T1000 (cell line): ENCODE results near the gene PPP1R2C.
A peak's percentile ranks its signal among the peaks of the same experiment; 100 is the strongest.

Experiments
- DNase-seq: peaks from one replicate; lab custom pipeline; 2025; ENCODE audit warnings: mixed read lengths; lab: John Stamatoyannopoulos, UW

Gene PPP1R2C

DNA sequence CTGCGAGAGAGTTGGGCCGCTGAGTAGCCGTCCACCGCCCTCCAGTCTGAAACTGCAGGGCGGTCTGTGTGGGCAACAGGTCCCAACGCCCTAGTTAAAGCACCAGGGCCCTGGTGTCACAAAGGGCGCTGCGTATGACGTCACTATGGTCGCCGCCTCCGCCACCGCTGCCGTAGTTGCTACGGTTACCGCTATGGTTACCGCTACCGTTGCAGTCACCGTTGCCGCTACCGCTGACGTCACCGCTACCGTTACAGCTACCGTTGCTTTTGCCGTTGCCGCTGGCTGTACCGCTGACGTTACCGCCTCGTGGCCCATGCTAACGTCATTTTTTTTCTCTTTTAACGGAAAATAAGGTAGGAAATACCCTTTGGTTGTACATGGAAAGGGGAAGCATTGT lies at the start of gene PPP1R2C:
TSS of gene PPP1R2C (minus strand) at position 68 of the 400 bp plus-strand sequence. CDS start 84 bp downstream, outside the sequence.
- DNase-seq, result no peak

DNA sequence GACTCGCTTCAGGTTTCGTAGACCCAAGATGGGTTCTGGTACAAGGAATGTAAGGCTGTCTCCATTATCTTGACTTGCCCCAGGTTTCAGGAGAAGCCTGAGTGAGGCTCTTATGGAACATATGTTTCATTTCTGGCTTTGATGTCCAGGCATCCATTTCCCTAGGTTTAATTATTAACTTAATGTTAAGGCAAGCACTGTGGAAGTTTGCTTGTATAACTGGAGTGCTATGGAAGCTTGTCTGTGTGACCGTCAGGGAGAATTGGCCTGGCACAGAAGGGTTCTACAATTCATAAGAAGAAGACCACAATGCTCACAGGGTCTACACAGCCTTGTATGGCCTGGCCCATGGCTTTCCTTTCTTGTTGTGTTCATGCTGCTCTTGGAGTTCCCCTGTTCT lies 47.2 kb upstream of the PPP1R2C start:
- no peak for DNase-seq

GRCh38 chrX:42824541-42824940 lies 46.6 kb upstream of the PPP1R2C start:
- DNase-seq, result no peak

DNA sequence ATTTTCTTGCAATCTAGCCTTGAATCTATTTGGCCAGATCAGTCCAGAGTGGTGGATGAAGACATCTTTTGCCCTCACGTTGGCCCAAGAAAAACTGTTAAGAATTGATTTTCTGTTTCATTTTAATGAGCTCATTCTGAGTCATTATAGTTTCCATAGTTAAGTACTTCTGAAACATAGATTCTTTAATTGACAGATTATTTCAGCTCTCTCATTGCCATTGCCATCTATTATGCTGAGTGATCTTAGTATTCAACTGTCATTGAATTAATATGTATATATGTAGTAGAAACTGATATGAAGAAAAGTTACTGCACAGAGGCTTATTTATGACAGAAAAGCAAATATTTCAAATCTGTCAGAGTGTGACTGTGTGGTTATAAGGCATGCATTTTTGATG lies 45.5 kb upstream of the PPP1R2C start:
- no peak for DNase-seq

- DNase-seq, result no peak
Observed at GRCh38 chrX:42821803-42822443, 44.0 kb upstream of the PPP1R2C start.

DNA sequence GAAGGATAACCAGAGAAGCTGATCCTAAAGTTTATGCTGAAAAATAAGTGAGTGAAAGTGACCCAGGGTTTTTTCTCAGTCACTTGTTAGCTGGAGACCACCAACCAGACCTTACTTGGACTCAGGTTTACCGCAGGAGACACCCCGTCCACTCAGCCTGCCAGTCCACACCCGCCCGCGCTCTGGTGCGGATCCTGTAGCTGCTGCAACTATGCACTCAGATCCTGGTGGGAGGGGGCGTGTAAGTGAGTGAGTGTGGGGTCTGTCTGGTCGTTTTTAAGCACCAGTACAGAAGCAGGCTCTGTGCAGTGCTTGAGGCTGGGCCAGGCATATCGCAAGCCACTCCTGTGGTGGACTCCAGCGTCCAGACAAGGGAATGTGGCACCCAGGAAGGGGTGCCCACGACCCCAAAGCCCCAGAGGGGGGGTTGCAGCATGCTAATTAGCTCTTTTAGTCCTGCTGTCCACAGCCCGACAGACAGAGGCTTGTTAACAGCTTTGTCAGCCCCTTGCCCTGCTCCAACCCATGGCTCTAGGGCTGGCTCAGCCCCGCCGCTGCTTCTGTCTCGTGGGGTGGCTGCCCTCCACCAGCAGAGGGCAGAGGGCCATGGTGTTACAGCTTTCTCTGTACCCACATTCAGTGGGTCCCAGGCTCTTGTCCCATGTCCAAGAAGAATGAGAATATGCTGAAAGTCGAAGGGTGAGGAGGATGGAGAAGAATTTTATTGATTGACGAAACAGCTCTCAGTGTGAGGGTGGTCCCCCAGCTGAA lies 40.4 kb upstream of the PPP1R2C start:
- DNase-seq, result no peak

- DNase-seq, result no peak
Observed at GRCh38 chrX:42809569-42809968, 31.6 kb upstream of the PPP1R2C start.

DNA sequence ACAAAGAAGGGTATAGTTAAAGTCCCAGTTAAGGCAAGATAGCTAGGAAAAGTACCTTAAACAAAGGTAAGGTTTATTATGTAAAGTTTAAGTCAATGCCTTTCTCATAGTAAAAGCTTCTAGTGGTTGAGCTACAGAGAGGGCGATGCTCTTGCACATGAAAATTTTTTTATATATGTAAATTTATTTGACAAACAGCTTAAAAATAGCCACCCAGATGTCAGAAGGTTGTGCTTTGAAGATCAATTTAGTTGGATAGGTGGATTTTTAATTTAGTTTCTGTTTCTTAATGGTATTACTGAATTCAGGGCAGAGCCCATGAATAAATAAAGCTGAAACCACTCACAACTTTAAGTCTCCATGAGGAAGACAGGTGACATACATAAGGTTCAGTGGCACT lies 29.4 kb upstream of the PPP1R2C start:
- DNase-seq, result no peak

DNA sequence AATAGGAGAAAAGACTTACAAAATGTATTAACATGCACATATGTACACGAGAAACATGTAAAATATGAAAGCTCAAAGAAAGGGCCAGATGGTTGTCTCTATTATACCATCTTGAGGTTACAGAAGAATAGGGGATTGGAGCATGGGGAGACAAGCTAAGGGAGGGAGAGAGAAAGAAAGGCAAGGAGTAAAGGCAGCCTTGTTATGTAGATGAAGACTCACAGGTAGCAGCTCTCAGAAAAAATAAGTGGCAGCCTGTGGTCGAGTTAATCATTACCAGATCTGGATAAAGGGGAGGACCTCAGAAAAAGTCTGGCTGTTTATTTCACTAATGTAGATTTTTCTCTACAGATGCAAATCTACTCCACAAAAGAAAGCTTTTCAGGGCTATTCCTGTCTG lies 26.6 kb upstream of the PPP1R2C start:
- no peak for DNase-seq

DNA sequence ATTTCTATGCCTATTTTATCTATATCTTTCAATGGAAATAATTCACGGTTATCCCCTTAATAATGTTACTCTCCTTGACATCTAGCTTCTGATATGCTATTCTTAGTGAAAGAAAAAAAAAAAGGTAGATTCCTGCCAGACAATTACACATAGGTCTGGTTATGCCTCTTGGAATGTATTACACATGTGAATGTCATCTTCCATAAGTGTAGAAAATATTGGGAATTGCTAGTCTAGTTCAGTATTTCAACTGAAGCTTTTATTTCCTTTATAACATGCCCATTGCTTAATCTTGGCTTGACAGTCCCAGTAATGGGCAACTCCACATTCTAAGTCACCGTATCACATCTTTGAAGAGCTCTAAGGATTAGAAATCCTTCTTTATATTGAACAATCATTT lies 25.4 kb upstream of the PPP1R2C start:
- no peak for DNase-seq

GRCh38 chrX:42797651-42798269 lies 19.8 kb upstream of the PPP1R2C start:
- DNase-seq, result no peak

DNA sequence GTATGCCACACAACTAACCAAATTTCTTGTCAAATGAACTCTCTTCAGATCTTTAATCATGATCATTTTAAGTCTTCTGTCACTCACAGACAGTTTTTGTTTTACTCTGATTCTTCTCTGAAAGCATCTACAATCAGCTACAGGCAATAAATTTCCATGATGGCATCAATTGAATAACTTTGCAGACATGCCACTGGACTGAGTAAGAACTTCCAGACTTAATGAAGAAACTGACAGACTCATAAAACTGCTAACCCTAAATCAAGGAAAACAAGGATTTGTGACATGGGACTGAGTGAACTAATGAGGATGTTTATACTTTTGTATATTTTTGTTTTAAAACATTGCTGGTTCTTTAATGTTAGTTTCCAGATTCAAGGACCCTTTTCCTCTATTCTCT lies 5.5 kb upstream of the PPP1R2C start:
- DNase-seq, result no peak

- DNase-seq, result no peak
Observed at GRCh38 chrX:42776195-42776594, 1.8 kb downstream of the PPP1R2C start.

DNA sequence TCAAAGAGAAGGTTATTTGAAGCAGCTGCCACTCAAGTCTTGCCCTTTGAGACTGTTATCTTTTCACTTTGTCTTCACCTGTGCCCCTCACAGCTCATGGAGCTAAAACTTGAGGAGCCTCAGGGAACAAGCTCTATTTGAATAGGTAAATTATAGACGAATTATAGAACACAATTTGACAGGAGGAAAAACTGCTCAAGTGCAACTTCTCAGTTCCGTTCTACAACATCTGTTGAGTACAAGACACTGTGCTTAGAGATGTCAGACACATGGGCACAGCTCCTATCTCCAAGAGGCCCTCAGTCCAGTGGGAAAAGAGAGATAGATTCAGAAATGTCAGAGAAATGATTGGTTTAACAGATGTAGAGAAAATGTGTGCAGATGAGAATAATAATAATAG lies 5.1 kb downstream of the PPP1R2C start:
- DNase-seq, result no peak

- no peak for DNase-seq
Observed at GRCh38 chrX:42771506-42772335, 6.2 kb downstream of the PPP1R2C start.

DNA sequence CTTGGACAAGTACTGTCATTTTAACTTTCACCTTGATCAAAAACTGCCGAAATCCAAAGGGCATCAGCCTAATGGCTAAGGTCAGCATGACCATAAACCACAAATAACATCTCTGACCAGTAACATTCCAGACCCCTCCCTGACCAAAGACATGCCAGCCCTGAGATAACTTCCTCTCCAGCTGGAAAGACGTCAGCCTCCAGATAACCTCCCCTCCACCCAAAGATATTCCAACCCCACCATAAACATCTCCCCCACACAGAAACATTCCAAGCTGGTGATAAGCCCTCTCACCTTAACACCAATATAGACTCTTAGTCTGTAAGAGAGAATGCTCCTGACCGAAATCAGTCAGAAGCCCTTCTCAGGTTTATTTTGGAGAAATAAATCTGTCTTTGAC lies 7.4 kb downstream of the PPP1R2C start:
- no peak for DNase-seq

DNA sequence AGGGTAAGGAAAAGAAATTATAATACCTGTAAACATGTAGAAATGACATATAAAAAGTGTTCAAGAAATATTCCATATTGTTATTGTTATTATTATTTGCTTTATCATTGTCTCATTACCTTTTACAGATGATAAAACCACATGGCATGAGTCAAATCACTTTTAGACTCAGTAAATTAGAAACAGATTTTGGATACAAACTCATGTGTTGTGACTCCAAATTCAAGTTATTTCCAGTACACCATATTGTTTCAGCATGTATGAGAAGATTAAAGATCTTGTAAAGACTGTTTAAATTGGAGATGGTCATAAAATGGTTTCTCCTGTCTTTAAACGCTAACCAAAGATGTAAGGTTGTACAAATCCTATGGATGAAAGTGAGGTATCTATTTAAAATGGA lies 18.1 kb downstream of the PPP1R2C start:
- DNase-seq, result no peak

GRCh38 chrX:42755815-42756214 lies 22.1 kb downstream of the PPP1R2C start:
- DNase-seq, result peak; percentile 14

GRCh38 chrX:42754603-42755002 lies 23.4 kb downstream of the PPP1R2C start:
- no peak for DNase-seq

- no peak for DNase-seq
Observed at GRCh38 chrX:42754115-42754514, 23.8 kb downstream of the PPP1R2C start.

DNA sequence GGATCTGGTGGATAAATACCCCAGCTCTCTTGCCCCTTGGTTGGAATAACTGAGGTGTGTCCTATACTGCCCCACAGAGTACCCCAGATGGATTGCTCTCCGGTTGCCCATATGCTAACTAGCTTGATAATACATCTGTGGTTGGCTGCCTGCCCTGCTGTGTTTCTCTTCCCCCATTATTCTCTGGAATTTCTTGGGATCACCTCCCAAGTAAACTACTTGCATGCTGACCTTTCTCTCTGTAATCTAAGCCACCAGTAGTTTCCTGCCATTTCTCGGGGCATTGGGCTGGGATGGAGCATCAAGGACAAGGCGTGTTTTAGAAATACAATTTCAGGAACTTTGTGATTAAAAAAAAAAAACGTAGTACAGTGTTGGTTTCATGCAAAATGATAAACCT lies 25.2 kb downstream of the PPP1R2C start:
- no peak for DNase-seq

GRCh38 chrX:42751573-42751972 lies 26.4 kb downstream of the PPP1R2C start:
- no peak for DNase-seq
